Lung microvascular endothelial cell (primary cell): ENCODE data around the gene PXT1. TPM values are rescaled to one million over a fixed set of nuclear protein-coding genes. Genes with fewer than 3 reads are reported as not detected.
"Not testable (repeated sequence)": the region's sequence is repeated elsewhere in the genome, so short reads cannot be mapped to it uniquely, and the experiment has no call there.

Source experiments
- DNase-seq, 2 donors: peaks; one replicate each; pipeline versions ENCODE4 v3.0.0 to v3.0.0-alpha.2; 2010; ENCODE audit warnings: low read depth in 2 of 2
- total RNA-seq: library from RNA; depleted of rRNA; stranded (reverse); fragments of >200 nt; gene quantifications from 2 replicates; pipeline ENCODE4 v1.2.1, GENCODE V29; 2014

PXT1 gene
- total RNA-seq, 1 donor from 2014 or later = under 0.01 TPM

- DNase-seq = peak; percentile 55 to 66
Observed at GRCh38 chr6:36444470-36444869, 1.8 kb upstream of the PXT1 start.

DNA sequence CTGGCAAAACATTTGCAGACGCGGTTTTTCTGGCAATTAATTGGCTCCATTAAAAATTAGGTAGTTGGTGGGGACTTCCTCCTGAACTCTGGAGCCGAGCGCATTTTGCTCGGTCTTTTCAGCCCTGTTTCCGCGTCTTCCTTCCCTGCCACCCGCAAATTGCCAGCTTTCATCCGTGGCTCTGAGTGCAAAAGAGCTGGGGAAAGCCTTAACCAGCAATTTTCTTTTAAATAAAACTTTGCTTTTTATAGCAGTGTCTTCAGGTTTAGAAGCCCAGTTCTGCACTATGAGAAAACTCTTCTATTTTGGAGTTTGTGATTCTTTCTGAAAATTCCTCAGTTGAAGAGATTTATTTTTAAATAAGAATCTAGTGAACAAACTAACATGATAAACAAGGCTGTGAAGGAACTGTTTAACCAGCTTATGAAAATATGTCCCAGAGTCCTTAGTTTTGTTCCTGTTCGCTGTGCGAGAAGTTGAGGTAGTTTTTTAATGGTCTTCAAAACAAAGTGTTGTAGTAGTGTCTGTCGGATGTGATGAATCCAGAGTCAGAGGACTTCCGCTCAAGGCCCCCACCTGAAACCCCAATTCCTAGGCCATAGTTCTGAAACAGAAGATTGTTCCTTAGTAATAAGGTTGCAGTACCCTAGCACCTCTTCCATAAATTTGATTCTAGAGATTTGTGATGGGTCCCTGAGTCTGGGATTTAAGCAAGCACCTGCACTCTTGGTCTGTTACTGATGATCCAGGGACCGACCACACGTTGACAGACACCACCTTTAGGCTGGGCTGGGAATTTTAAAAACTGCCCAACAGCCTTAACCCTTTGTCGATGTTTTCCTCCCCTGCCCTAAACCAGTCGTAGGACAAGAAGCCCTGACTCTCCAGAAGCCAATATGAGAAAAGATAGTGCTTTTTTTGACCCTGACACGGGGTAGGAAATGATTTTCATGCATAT, 1.1 kb upstream of the PXT1 start:
- peak; percentile 26 to 29 for DNase-seq

DNA sequence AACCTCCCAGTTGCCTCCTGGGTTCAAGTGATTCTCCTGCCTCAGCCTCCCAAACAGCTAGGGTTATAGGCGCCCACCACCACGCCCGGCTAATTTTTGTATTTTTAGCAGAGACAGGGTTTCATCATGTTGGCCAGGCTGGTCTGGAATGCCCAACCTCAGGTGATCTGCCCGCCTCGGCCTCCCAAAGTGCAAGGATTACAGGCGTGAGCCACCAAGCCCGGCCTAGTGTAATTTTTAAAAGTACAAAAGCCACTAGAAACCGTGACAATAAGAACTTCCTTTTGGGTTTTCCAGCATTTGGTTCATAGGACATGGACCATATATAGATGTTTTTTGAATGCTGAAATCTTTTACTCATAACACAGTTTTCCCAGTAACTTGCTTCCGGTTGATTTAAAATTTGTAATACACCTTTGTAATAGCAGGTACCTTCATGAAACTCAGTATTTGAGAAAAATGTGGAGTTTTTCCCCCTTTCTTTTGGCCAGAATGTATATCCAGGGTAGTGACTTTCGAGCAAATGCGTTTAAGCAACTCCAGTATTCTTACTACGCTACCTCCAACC, 467 bp downstream of the PXT1 start:
- DNase-seq = peak; percentile 4 to 34

DNA sequence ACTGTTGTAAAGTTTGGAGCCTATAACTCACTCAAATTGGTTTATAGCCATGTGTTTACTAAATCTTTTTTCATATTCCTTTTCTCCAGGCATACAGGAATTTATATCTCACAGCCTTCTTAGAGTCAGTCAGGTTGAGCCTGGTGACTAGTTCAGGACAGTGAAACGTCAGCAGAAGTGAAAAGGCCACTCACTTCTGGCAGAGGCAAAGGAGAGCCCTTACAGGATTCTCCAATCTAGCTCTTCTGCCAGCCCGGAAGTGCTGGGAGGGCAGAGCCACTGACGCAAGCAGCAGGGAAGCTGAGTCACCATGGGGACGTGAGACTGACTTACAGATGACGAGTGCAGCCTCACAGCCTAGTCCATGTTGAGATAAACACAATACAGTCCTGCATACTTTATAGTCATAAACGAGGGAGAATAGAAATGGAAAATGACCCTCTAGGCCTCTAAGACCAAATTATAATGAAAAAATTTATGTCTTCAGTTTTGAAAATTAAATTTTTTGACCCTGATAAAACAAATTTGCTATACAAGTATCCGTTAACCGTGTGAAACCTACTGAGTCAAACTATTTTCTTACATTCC, 1.3 kb downstream of the PXT1 start:
- peak; percentile 98 to 100 for DNase-seq

GRCh38 chr6:36436466-36436865, 6.2 kb downstream of the PXT1 start:
- peak in 1 of 2 donors; percentile 36 for DNase-seq

DNA sequence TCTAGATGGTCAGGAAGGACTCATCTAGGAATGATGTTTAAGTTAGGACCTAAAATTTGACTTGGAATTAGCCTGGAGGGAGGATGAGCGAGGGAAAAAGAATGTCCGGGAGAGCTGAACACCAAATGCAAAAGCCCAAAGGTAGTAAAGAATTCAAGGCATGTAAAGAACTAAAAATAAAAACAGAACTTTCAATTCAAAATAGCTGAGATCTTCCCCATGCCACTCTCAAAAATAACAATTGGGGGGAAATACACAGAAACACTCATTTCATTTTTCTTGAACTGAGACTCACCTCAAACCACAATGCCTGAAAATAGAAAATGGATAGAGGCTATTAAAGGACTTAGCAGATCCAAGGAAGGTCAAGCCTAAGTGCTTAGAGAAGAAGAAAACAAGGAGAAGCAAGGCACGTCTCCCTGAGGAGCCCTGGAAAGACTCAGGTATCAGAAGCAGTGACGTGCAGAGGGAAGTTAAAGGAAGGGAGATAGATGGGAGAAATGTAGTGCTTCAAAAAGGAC, 10.4 kb downstream of the PXT1 start:
- no peak for DNase-seq

DNA sequence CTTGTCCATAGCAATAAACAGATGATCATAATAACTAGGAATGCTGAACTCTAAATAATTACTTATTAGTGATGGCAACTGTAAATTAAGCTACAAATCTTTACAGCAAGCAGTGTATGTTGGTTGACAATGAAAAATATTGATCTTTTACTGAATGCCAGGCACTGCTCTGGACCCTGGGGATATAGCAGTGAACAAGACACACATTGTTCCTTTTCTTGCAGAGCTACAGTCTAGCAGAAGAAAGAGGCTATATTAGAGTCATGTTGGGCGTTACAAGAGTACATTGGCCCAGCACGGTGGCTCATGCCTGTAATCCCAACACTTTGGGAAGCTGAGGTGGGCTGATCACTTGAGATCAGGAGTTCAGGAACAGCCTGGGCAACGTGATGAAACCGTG, 11.5 kb downstream of the PXT1 start:
- DNase-seq = no peak

DNA sequence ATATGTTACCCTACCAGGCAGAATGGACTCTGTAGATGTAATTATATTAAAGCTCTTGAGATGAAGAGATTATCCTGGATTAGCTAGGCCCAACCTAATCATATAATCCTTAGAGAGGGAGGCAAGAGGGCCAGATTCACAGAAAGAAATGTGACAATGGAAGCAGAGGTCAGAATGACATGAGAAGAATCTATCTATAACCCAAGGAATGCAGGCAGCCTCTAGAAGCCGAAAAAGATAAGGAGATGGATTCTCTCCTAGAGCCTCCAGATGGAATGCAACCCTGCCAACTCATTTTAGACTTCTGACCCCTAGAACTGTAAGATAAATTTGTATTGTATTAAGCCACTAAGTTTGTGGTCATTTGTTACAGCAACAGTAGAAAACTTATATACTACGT, 12.3 kb downstream of the PXT1 start:
- DNase-seq = no peak

- DNase-seq = peak; percentile 13 to 18
Observed at GRCh38 chr6:36428911-36429310, 13.7 kb downstream of the PXT1 start.

DNA sequence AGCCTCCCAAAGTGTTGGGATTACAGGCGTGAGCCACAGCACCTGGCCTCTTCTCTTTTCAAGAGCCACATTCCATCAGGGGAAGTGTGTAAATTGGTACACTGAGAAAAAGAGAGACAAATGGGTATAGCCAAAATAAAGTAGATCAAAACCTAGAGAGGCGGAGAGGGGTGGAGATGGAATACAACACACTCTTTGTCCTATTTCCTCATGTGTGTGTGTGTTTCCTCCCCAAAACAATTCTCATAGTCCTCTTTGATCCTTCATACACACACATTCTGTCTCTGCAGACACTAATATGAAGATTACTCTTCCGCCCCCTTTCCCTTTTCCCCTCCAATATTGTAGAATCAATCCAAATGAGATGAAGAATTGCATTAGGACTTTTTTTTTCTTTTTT, 16.0 kb downstream of the PXT1 start:
- DNase-seq = no peak

GRCh38 chr6:36423101-36423824, 19.4 kb downstream of the PXT1 start:
- peak; percentile 97 to 99 for DNase-seq

GRCh38 chr6:36422714-36423100, 19.9 kb downstream of the PXT1 start:
- DNase-seq = no peak

- peak in 1 of 2 donors; percentile 6 for DNase-seq
Observed at GRCh38 chr6:36419310-36419709, 23.3 kb downstream of the PXT1 start.

- no peak for DNase-seq
Observed at GRCh38 chr6:36418558-36418957, 24.1 kb downstream of the PXT1 start.

GRCh38 chr6:36414481-36414880, 28.2 kb downstream of the PXT1 start:
- no peak for DNase-seq

GRCh38 chr6:36413489-36414480, 28.9 kb downstream of the PXT1 start:
- DNase-seq = peak in 1 of 2 donors; percentile 14

DNA sequence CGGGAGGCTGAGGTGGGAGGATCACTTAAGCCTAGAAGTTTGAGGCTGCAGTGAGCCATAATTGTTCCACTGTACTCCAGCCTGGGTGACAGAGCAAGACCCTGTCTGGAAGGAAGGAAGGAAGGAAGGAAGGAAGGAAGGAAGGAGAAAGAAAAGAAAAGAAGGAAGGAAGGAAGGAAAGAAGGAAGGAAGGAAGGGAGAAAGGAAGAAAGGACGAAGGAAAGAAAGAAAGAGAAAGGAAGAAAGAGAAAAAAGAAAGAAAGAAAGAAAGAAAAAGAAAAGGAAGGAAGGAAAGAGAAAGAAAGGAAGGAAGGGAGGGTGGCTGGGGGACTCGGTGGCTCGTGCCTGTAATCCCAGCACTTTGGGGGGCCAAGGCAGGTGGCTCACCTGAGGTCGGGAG, 32.9 kb downstream of the PXT1 start:
- DNase-seq = not testable (repeated sequence)

DNA sequence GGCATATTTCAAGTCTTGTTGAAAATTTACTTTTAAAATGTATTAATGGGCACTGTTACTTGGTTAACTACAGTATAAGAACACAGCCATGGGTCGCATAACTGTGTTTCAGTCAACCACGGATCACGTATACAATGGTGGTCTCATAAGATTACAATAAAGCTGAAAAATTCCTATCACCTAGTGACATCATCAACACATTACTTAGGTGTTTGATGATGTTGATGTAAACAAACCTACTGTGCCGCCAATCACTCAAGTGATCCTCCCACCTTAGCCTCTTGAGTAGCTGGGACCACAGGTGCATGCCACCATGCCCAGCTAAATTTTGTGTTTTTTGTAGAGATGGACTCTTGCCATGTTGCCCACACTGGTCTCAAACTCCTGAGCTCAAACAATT, 38.5 kb downstream of the PXT1 start:
- DNase-seq = no peak

GRCh38 chr6:36402481-36402880, 40.2 kb downstream of the PXT1 start:
- DNase-seq = no peak

DNA sequence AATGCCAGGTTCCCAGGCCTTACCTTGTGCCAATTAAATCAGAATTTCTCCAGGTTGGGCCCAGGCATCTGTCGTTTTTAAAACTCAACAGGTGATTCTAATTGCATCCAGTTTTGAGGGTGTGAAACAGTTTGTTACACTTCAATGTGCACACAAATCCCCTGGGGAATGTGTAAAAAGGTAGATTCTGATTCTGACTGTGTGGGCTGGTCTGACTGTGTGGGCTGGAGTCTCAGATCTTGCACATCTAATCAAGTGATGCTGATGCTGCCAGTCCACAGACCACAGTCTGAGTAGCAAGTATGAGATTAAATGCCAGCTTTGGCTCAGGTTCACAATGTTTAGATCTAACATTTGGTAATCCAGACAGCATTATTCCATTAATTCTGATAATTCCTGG, 42.7 kb downstream of the PXT1 start:
- no peak for DNase-seq
